SK-MEL-5 (cell line): Measurements from ENCODE around the gene COQ2. TPM values are rescaled to one million over a fixed set of nuclear protein-coding genes. Genes with fewer than 3 reads are reported as not detected.
"Not testable (repeated sequence)": the region's sequence is repeated elsewhere in the genome, so short reads cannot be mapped to it uniquely, and the experiment has no call there.

Source experiments
- DNase-seq: peaks from one replicate; pipeline ENCODE4 v3.0.0-alpha.2; 2016; ENCODE audit warnings: low read depth, low spot score
- in situ Hi-C: cut with HindIII; loops from 2 replicates; pipeline ENCODE4 v1.10.0; 2016; ENCODE audit warnings: low sequenced_read_pairs, high pct_unique_total_duplicates, low pct_unique_long_range_greater_than_20kb
- polyA plus RNA-seq, 2 experiments: library from polyadenylated mRNA; depleted of rRNA; stranded (reverse); fragments of >200 nt; gene quantifications; 2 replicates each; pipeline ENCODE4 v1.2.3, GENCODE V29; 2015
- total RNA-seq: library from RNA; depleted of rRNA; stranded (reverse); fragments of >200 nt; shearing (Covaris generic); gene quantifications from 2 replicates; pipeline ENCODE4 v1.2.3, GENCODE V29; 2014; rRNA removed

Gene COQ2
- total RNA-seq: 9.0 and 10.8 TPM in 2 replicates
- polyA plus RNA-seq (2015; cell fraction: cytosol; rRNA removed): 12.7 and 14.0 TPM in 2 replicates
- 7.3 and 9.9 TPM in 2 replicates for polyA plus RNA-seq (2015; cell fraction: nucleus; rRNA removed)

- in situ Hi-C loops: no loop called here
- DNase-seq: peak; percentile 90
Measured at GRCh38 chr4:83284193-83285054, at the start of gene COQ2. Gene COQ2 (minus strand): TSS chr4:83284798. CDS start chr4:83284764, 34 bp downstream.

GRCh38 chr4:83331956-83332355 lies 47.4 kb upstream of the COQ2 start:
- no peak for DNase-seq
- in situ Hi-C loops: no loop called here

- in situ Hi-C loops: no loop called here
- DNase-seq: no peak
Measured at GRCh38 chr4:83329521-83330110, 45.0 kb upstream of the COQ2 start.

- DNase-seq: peak; percentile 48
- in situ Hi-C loops: no loop called here
Measured at GRCh38 chr4:83328521-83329187, 44.1 kb upstream of the COQ2 start.

GRCh38 chr4:83326546-83326945 lies 41.9 kb upstream of the COQ2 start:
- no peak for DNase-seq
- in situ Hi-C loops: no loop called here

- DNase-seq, in situ Hi-C loops: not testable (repeated sequence)
Measured at GRCh38 chr4:83325306-83325705, 40.7 kb upstream of the COQ2 start.

- in situ Hi-C loops: no loop called here
- no peak for DNase-seq
Measured at GRCh38 chr4:83323136-83323535, 38.5 kb upstream of the COQ2 start.

GRCh38 chr4:83320548-83320947 lies 36.0 kb upstream of the COQ2 start:
- in situ Hi-C loops: no loop called here
- peak; percentile 9 for DNase-seq

GRCh38 chr4:83318666-83319065 lies 34.1 kb upstream of the COQ2 start:
- in situ Hi-C loops: no loop called here
- DNase-seq: no peak

- in situ Hi-C loops: no loop called here
- no peak for DNase-seq
Measured at GRCh38 chr4:83317671-83318070, 33.1 kb upstream of the COQ2 start.

GRCh38 chr4:83316459-83317165 lies 32.0 kb upstream of the COQ2 start:
- DNase-seq: no peak

GRCh38 chr4:83315341-83315870 lies 30.8 kb upstream of the COQ2 start:
- no peak for DNase-seq
- in situ Hi-C loops: no loop called here

More at GRCh38 chr4:83316459-83317165, 32.0 kb upstream of the COQ2 start:
- in situ Hi-C loops: no loop called here

- in situ Hi-C loops: no loop called here
Measured at GRCh38 chr4:83308672-83309071, 24.1 kb upstream of the COQ2 start.

GRCh38 chr4:83307920-83308319 lies 23.3 kb upstream of the COQ2 start:
- in situ Hi-C loops: no loop called here
- DNase-seq: no peak

More at GRCh38 chr4:83308672-83309071, 24.1 kb upstream of the COQ2 start:
- DNase-seq: no peak

- in situ Hi-C loops: no loop called here
- DNase-seq: no peak
Measured at GRCh38 chr4:83305187-83305586, 20.6 kb upstream of the COQ2 start.

GRCh38 chr4:83297548-83298260 lies 13.1 kb upstream of the COQ2 start:
- in situ Hi-C loops: no loop called here
- DNase-seq: no peak
